ENCODE data around the gene STX12.

The STX12 gene

GRCh38 chr1:27752360-27752759 is 20.7 kb upstream of the STX12 start:
- Histone ChIP-seq H3K36me3 (ENCODE audit: control insufficient read depth, insufficient read depth, low read length) (peaks cover 8% of the 10 kb centered on the region), H3K4me1 (ENCODE audit: control insufficient read depth, insufficient read depth, low read length) (no peaks in the 10 kb centered on the region), H3K9me3 (ENCODE audit: control insufficient read depth, low read length) (no peaks in the 10 kb centered on the region), H3K27me3 (ENCODE audit: control insufficient read depth, insufficient read depth, low read length, poor library complexity, severe bottlenecking) (no peaks in the 10 kb centered on the region), H3K27ac (ENCODE audit: insufficient read depth, low read depth, low read length, poor library complexity, severe bottlenecking) (no peak overlapping the region), H3K4me3 (ENCODE audit: insufficient read depth, low read depth, low read length) (no peak overlapping the region)
- 91 to 93% methylated on average over 3 of the region's 3 CpGs for WGBS, 2 experiments

GRCh38 chr1:27755286-27755685 is 17.7 kb upstream of the STX12 start:
- 95 to 96% methylated on average over 1 of the region's 1 CpG for WGBS, 2 experiments
- Histone ChIP-seq H3K27ac (ENCODE audit: insufficient read depth, low read depth, low read length, poor library complexity, severe bottlenecking) (no peak overlapping the region), H3K36me3 (ENCODE audit: control insufficient read depth, insufficient read depth, low read length) (no peaks in the 10 kb centered on the region), H3K4me1 (ENCODE audit: control insufficient read depth, insufficient read depth, low read length) (no peaks in the 10 kb centered on the region), H3K27me3 (ENCODE audit: control insufficient read depth, insufficient read depth, low read length, poor library complexity, severe bottlenecking) (no peaks in the 10 kb centered on the region), H3K4me3 (ENCODE audit: insufficient read depth, low read depth, low read length) (no peak overlapping the region), H3K9me3 (ENCODE audit: control insufficient read depth, low read length) (no peaks in the 10 kb centered on the region)

- Histone ChIP-seq H3K9me3 (ENCODE audit: control insufficient read depth, low read length) (no peaks in the 10 kb centered on the region), H3K36me3 (ENCODE audit: control insufficient read depth, insufficient read depth, low read length) (no peaks in the 10 kb centered on the region), H3K4me3 (ENCODE audit: insufficient read depth, low read depth, low read length) (no peak overlapping the region), H3K4me1 (ENCODE audit: control insufficient read depth, insufficient read depth, low read length) (no peaks in the 10 kb centered on the region), H3K27me3 (ENCODE audit: control insufficient read depth, insufficient read depth, low read length, poor library complexity, severe bottlenecking) (no peaks in the 10 kb centered on the region), H3K27ac (ENCODE audit: insufficient read depth, low read depth, low read length, poor library complexity, severe bottlenecking) (no peak overlapping the region)
- WGBS, 2 experiments = 97 to 98% methylated on average over 4 of the region's 4 CpGs
Measured at GRCh38 chr1:27755865-27756264, 17.2 kb upstream of the STX12 start.

GRCh38 chr1:27759236-27759635 is 13.8 kb upstream of the STX12 start:
- H3K4me3 ChIP-seq (ENCODE audit: insufficient read depth, low read depth, low read length) = no peak overlapping the region
- H3K36me3 ChIP-seq (ENCODE audit: control insufficient read depth, insufficient read depth, low read length) = no peaks in the 10 kb centered on the region
- H3K27ac ChIP-seq (ENCODE audit: insufficient read depth, low read depth, low read length, poor library complexity, severe bottlenecking) = no peak overlapping the region
- no peaks in the 10 kb centered on the region for H3K4me1 ChIP-seq (ENCODE audit: control insufficient read depth, insufficient read depth, low read length)
- no peaks in the 10 kb centered on the region for H3K9me3 ChIP-seq (ENCODE audit: control insufficient read depth, low read length)
- WGBS, 2 experiments = 97 to 98% methylated on average over 2 of the region's 2 CpGs
- no peaks in the 10 kb centered on the region for H3K27me3 ChIP-seq (ENCODE audit: control insufficient read depth, insufficient read depth, low read length, poor library complexity, severe bottlenecking)

GRCh38 chr1:27760426-27760825 is 12.6 kb upstream of the STX12 start:
- no peak overlapping the region for H3K4me3 ChIP-seq (ENCODE audit: insufficient read depth, low read depth, low read length)
- H3K27ac ChIP-seq (ENCODE audit: insufficient read depth, low read depth, low read length, poor library complexity, severe bottlenecking) = no peak overlapping the region
- H3K4me1 ChIP-seq (ENCODE audit: control insufficient read depth, insufficient read depth, low read length) = no peaks in the 10 kb centered on the region
- no peaks in the 10 kb centered on the region for H3K36me3 ChIP-seq (ENCODE audit: control insufficient read depth, insufficient read depth, low read length)
- H3K9me3 ChIP-seq (ENCODE audit: control insufficient read depth, low read length) = no peaks in the 10 kb centered on the region
- no peaks in the 10 kb centered on the region for H3K27me3 ChIP-seq (ENCODE audit: control insufficient read depth, insufficient read depth, low read length, poor library complexity, severe bottlenecking)
- WGBS, 2 experiments = 91 to 96% methylated on average over 1 to 2 of the region's 3 CpGs

- WGBS, 2 experiments = 78 to 86% methylated on average over 1 of the region's 1 CpG
- no peaks in the 10 kb centered on the region for H3K4me1 ChIP-seq (ENCODE audit: control insufficient read depth, insufficient read depth, low read length)
- no peaks in the 10 kb centered on the region for H3K9me3 ChIP-seq (ENCODE audit: control insufficient read depth, low read length)
- no peaks in the 10 kb centered on the region for H3K36me3 ChIP-seq (ENCODE audit: control insufficient read depth, insufficient read depth, low read length)
- no peaks in the 10 kb centered on the region for H3K27me3 ChIP-seq (ENCODE audit: control insufficient read depth, insufficient read depth, low read length, poor library complexity, severe bottlenecking)
- no peak overlapping the region for H3K4me3 ChIP-seq (ENCODE audit: insufficient read depth, low read depth, low read length)
- H3K27ac ChIP-seq (ENCODE audit: insufficient read depth, low read depth, low read length, poor library complexity, severe bottlenecking) = no peak overlapping the region
Measured at GRCh38 chr1:27762033-27762432, 11.0 kb upstream of the STX12 start.

GRCh38 chr1:27763358-27763757 is 9.7 kb upstream of the STX12 start:
- 94 to 100% methylated on average over 4 of the region's 4 CpGs for WGBS, 2 experiments

GRCh38 chr1:27770293-27770830 is 2.7 kb upstream of the STX12 start:
- Histone ChIP-seq H3K36me3 (ENCODE audit: control insufficient read depth, insufficient read depth, low read length) (no peaks in the 10 kb centered on the region), H3K4me3 (ENCODE audit: insufficient read depth, low read depth, low read length) (no peak overlapping the region), H3K4me1 (ENCODE audit: control insufficient read depth, insufficient read depth, low read length) (peaks cover 4% of the 10 kb centered on the region), H3K9me3 (ENCODE audit: control insufficient read depth, low read length) (no peaks in the 10 kb centered on the region), H3K27me3 (ENCODE audit: control insufficient read depth, insufficient read depth, low read length, poor library complexity, severe bottlenecking) (no peaks in the 10 kb centered on the region), H3K27ac (ENCODE audit: insufficient read depth, low read depth, low read length, poor library complexity, severe bottlenecking) (no peak overlapping the region)
- WGBS, 2 experiments = 85 to 94% methylated on average over 1 to 2 of the region's 2 CpGs

More at GRCh38 chr1:27763358-27763757, 9.7 kb upstream of the STX12 start:
- Histone ChIP-seq H3K36me3 (ENCODE audit: control insufficient read depth, insufficient read depth, low read length) (no peaks in the 10 kb centered on the region), H3K27me3 (ENCODE audit: control insufficient read depth, insufficient read depth, low read length, poor library complexity, severe bottlenecking) (no peaks in the 10 kb centered on the region), H3K4me3 (ENCODE audit: insufficient read depth, low read depth, low read length) (no peak overlapping the region), H3K9me3 (ENCODE audit: control insufficient read depth, low read length) (no peaks in the 10 kb centered on the region), H3K27ac (ENCODE audit: insufficient read depth, low read depth, low read length, poor library complexity, severe bottlenecking) (no peak overlapping the region), H3K4me1 (ENCODE audit: control insufficient read depth, insufficient read depth, low read length) (no peaks in the 10 kb centered on the region)

GRCh38 chr1:27772036-27772931 is 735 bp upstream of the STX12 start:
- no peak overlapping the region for H3K27ac ChIP-seq (ENCODE audit: insufficient read depth, low read depth, low read length, poor library complexity, severe bottlenecking)
- no peaks in the 10 kb centered on the region for H3K27me3 ChIP-seq (ENCODE audit: control insufficient read depth, insufficient read depth, low read length, poor library complexity, severe bottlenecking)
- 65 to 68% methylated on average over 11 to 16 of the region's 18 CpGs for WGBS, 2 experiments
- H3K4me3 ChIP-seq (ENCODE audit: insufficient read depth, low read depth, low read length) = peak overlapping the region; percentile 84
- no peaks in the 10 kb centered on the region for H3K9me3 ChIP-seq (ENCODE audit: control insufficient read depth, low read length)
- no peaks in the 10 kb centered on the region for H3K36me3 ChIP-seq (ENCODE audit: control insufficient read depth, insufficient read depth, low read length)
- peaks cover 4% of the 10 kb centered on the region for H3K4me1 ChIP-seq (ENCODE audit: control insufficient read depth, insufficient read depth, low read length)

- Histone ChIP-seq H3K9me3 (ENCODE audit: control insufficient read depth, low read length) (no peaks in the 10 kb centered on the region), H3K36me3 (ENCODE audit: control insufficient read depth, insufficient read depth, low read length) (no peaks in the 10 kb centered on the region), H3K4me1 (ENCODE audit: control insufficient read depth, insufficient read depth, low read length) (peaks cover 4% of the 10 kb centered on the region), H3K27ac (ENCODE audit: insufficient read depth, low read depth, low read length, poor library complexity, severe bottlenecking) (no peak overlapping the region), H3K4me3 (ENCODE audit: insufficient read depth, low read depth, low read length) (peak overlapping the region; percentile 84), H3K27me3 (ENCODE audit: control insufficient read depth, insufficient read depth, low read length, poor library complexity, severe bottlenecking) (no peaks in the 10 kb centered on the region)
- WGBS, 2 experiments = 0 to 53% methylated on average over 2 to 3 of the region's 3 CpGs
Measured at GRCh38 chr1:27773826-27774445, 917 bp downstream of the STX12 start.

All from ectodermal cell (in vitro differentiated cells).